HG02588 (cell line): ENCODE results near the gene FRY.
A peak's percentile ranks its signal among the peaks of the same experiment; 100 is the strongest.

Experiments
- ATAC-seq: cut with Tn5 transposase; IDR thresholded peaks from one replicate; pipeline ENCODE4 v1.9.1; 2021; ENCODE audit warnings: mild to moderate bottlenecking, moderate library complexity; ENCODE audit not compliant: unreplicated experiment

Gene FRY

GRCh38 chr13:32209652-32210051 is 178.1 kb downstream of the FRY start:
- ATAC-seq, result no peak

GRCh38 chr13:32210101-32210500 is 178.5 kb downstream of the FRY start:
- no peak for ATAC-seq

GRCh38 chr13:32211813-32212212 is 180.2 kb downstream of the FRY start:
- ATAC-seq, result no peak

GRCh38 chr13:32212421-32212820 is 180.8 kb downstream of the FRY start:
- ATAC-seq, result no peak

GRCh38 chr13:32213626-32214025 is 182.1 kb downstream of the FRY start:
- ATAC-seq, result no peak

DNA sequence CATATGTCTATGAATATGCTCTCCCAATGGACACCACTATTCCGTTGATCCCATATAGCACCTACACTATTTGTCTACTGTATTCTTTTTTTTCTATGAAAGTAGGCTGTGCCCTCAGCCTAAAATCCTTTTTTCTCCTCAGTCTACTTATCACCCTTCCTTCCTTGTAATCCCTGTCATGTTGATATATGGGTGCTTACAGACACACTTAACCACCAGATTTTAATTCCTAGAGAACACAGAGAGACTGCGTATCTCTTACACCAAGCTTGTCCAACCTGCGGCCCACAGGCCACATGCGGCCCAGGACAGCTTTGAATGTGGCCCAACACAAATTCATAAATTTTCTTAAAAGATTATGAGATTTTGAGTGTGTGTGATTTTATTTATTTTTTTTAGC is 182.5 kb downstream of the FRY start:
- no peak for ATAC-seq

- no peak for ATAC-seq
Observed at GRCh38 chr13:32216281-32216680, 184.7 kb downstream of the FRY start.

DNA sequence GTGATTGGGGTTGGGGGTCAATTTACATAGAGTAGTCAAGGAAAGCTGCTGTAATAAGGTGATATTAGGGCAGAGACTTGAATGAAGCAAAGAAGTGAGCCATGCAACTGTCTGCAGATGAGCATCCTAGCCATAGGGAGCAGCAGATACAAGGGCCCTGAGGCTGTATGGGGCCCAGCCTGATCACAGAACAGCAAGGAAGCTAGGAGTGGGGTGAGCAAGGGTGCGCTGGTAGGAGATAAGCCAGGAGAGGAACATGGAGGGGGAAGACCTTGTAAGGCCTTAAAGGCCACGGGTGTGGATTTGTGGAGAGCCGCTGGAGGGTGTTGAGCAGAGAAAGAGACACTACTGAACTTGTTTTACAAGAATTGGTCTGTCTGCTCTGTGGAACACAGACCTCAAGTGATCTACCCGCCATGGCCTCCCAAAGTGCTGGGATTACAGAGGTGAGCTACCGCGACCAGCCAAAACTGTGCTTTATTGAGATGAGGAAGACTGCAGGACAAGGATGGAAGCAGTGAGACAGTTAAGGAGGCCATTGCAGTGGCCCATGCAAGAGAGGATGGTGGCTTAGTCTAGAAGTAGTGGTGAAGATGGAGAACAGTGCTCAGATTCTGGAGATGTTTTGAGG is 190.6 kb downstream of the FRY start:
- no peak for ATAC-seq

DNA sequence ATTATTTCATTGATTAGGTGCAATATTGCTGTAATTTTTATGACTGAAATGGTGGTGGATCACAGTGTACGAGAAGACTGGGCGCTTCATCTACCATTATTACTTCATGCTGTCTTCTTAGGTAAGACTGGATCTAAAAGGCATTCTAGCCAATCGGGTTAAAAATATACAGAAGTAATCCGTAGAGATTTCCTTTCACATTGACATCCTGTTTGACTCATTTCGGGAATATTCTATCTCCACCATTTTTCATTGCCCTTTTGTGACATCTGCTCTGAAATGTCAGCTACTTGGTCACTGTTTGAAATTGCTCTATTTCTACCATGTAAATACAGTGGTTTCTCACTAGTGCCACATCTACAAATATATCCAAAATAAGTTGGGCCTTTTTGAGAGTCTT is 193.3 kb downstream of the FRY start:
- no peak for ATAC-seq

DNA sequence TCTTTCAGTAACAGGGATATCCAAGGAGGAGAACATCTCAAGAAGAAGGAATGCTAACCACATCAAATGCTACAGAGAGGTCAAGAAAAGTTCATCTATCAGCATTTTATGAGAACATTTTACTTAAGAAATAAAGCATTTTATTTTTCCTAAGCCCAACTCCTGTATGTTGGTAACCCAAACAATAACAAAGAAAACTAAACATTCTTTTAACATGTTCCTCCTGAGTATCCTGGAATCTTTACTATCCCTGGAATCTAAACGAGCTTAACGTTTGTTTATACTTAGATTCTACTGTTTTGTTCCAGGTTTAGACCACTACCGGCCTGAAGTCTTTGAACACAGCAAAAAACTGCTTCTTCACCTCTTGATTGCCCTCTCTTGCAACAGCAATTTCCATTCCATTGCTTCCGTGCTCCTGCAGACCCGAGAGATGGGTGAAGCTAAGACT is 193.9 kb downstream of the FRY start:
- no peak for ATAC-seq

- ATAC-seq, result no peak
Observed at GRCh38 chr13:32228330-32229041, 196.9 kb downstream of the FRY start.

DNA sequence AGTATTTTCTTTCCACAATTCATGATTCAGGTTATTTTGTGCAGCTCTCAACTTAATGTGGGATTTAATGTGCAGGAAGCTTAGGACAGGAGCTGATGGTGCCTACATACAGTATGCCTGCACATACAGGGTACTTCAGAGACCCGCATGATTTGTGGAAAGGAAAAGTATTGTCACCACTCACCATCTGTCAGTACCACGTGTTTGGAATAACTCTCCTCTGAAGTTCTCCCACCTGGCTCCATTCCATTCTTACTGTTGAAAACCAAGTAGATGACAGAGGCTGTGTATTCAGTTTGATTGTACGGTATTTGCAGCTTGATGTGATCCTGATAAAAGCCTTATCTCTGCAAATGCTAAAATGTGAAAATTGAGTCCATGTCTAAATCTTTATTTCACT is 197.9 kb downstream of the FRY start:
- no peak for ATAC-seq

DNA sequence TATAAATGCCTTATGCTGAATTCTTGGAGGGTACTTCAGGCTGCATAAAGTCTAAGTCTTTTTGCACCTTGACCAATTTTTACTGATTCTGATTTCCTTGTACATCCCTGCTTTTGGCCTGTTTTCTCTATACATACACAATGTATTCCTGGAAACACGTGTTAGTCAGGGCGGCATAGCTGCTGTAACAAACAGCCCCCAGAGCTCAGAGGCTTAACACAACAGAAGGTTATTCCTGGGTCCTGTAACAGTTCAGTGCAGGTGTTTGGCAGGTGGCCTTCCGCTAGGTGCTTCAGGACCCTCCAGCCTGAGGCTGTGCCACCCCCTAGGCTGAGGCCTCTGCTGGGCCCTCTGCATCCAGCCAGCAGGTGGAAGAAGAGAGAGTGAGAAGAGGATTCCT is 200.7 kb downstream of the FRY start:
- ATAC-seq, result no peak

- ATAC-seq, result no peak
Observed at GRCh38 chr13:32233062-32233461, 201.5 kb downstream of the FRY start.

- no peak for ATAC-seq
Observed at GRCh38 chr13:32234914-32235313, 203.3 kb downstream of the FRY start.

- no peak for ATAC-seq
Observed at GRCh38 chr13:32237681-32238080, 206.1 kb downstream of the FRY start.

DNA sequence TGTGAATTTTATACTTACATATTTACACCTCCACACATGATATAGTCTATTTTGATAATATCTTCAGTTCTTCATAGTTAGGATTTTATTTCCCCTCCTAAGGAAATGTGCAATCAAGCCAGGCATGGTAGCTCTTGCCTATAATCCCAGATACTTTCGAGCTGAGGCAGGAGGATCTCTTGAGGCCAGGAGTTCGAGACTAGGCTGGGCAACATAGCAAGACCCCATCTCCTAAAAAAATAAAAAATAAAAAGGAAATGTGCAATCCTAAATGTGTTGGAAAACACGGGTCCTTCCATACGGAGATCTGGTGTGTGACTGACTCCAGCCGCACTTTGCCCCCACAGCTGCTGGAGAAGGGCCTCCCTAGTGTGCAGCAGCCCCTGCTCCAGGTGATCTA is 212.1 kb downstream of the FRY start:
- ATAC-seq, result no peak

DNA sequence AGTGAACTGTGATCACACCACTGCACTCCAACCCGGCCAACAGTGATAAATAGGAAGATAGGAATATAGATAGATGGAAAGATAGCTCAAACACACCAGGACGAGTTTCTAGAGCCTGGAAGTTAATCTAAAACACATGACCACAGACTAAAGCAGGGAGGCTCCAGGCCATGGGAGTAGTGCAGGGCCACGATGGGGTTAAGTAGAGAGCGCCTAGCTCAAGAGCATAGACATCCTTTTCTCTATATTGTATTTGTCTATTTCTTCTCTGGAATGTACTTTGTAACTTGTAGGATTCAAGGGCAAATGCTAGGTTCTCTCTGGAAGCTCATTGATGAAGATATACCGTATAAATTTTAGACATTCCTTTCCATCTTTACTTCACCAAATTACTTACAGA is 214.0 kb downstream of the FRY start:
- no peak for ATAC-seq

DNA sequence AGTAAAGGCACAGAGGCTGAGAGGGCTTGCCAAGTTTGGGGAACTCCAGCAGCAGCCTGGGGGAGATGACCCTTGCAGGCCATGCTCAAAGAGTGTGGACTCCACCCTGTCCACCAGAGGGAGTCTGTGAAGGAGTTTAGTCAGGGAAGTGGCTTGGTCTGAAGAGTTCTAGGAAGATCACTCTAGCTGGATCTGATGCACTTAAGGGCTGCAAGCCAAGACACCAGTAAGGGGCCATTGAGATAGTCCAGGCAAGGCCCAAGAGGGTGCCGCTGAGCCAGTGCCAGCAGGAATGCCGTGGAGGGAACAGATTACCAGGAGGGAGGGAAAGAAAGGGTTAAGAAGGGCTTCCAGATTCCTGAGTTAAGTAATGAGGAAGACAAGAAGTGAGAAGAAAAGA is 214.9 kb downstream of the FRY start:
- peak; percentile 80 for ATAC-seq

GRCh38 chr13:32247887-32248286 is 216.3 kb downstream of the FRY start:
- no peak for ATAC-seq

GRCh38 chr13:32248801-32249200 is 217.2 kb downstream of the FRY start:
- no peak for ATAC-seq

DNA sequence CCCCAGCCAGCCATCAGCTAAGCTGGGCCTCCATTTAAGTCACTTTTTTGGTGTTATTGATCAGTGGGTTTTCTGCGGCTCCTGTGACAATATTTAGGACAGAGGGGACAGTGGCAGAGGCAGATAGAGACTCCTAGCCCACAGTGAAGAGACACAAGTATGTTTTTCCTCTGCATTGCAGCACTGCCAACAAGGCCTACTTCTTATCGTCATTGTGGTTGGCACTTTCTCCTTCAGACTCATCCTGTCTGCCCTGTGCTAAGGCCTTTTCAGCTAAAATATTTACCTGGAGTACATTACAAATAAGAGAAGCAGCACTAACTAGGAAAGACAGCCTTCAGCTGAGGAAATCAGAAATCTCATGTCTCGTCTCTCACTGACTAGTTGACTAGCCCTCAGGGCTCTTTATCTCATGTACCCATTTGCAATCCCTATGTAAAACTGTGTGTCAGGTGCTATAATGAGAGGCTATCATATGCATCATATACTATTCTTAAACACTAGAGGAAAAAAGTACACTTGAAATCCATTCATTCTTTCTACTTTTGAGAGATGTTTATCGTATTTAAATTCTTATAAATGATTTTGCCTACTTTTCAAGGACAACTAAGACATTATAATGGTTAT is 221.4 kb downstream of the FRY start:
- ATAC-seq, result no peak
